Right ventricle myocardium superior (tissue), 1 donor: ENCODE measurements around the gene EPS8L1. TPM values are rescaled to one million over a fixed set of nuclear protein-coding genes. Genes with fewer than 3 reads are reported as not detected.

Source experiments
- ATAC-seq: fragments of 200-7000 bp; cut with Tn5 transposase; one replicate; pipeline ENCODE4 v1.9.1; 2020; ENCODE audit warnings: mild to moderate bottlenecking; ENCODE audit not compliant: poor library complexity
- DNase-seq: peaks from one replicate; pipeline ENCODE4 v3.0.0-alpha.2; 2020
- intact Hi-C: fragments of 100-400 bp; cut with DNase I; formaldehyde crosslinking; loops from one replicate; pipeline ENCODE4 v1.11.2; 2022
- total RNA-seq: library from RNA; stranded (reverse); fragmentation: NEBNext Ultra II Directional; extraction: Animal tissue kit (Norgen Biotek cat#: 25700); gene quantifications from one replicate; pipeline ENCODE4 v1.2.1, GENCODE V29; 2021
- donor health status: DM: no; HTN: yes; CAD: no; lungs with severe emphysema.

Gene EPS8L1
- total RNA-seq, 1 donor from 2014 or later = 0.83 TPM

DNA sequence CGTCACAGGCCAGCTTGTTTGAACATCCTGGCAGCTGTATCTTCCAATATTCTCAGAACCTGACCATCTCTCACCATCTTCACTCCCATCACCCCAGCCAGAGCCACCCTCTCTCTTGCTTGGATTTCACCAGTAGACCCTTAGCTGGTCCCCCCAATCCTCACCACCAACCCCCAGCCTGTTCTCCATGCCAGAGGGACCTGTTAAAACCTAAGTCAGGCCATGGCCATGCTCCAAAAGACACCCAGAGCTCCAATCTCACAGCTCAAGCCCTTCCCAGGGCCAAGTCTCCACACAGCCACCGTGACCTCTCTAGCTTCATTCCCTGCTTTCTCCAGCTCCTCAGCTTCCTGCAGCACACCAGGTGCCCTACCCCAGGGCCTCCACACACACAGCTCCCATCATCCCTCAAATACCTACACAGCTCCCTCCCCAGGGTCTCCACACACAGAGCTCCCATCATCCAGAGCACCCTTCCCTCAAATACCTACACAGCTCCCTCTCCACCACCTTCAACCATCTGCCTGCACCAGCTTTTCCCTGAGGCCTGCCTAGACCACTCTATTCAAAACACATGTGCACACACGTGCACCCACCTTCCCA, 13.8 kb downstream of the EPS8L1 start:
- ATAC-seq = no peak
- intact Hi-C loops = no loop called here
- DNase-seq = no peak

DNA sequence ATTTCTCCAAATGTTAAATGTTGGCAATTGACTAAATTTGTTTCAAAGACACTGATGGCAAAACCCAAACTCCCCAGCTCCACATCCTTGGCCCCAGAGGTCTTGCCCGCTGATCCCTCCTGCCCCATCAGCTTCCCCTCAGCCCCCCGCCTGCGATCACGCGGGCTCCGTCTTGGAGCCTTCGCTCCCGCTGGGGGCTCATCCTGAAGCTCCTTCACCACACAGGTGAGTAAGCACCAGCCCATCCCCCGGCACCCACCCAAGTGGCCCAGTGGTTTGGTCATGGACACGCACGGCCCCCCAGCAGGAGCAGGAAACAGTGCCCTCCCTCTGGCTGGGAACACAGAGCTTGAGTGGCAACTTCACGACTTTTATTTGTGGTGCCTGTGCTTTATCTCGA, 14.9 kb downstream of the EPS8L1 start:
- ATAC-seq = no peak
- no peak for DNase-seq
- intact Hi-C loops = no loop called here

GRCh38 chr19:55091126-55091910, 15.6 kb downstream of the EPS8L1 start:
- intact Hi-C loops = no loop called here
- DNase-seq = no peak
- no peak for ATAC-seq

GRCh38 chr19:55091955-55092354, 16.3 kb downstream of the EPS8L1 start:
- DNase-seq (no peak), ATAC-seq (no peak)
- intact Hi-C loops = no loop called here

DNA sequence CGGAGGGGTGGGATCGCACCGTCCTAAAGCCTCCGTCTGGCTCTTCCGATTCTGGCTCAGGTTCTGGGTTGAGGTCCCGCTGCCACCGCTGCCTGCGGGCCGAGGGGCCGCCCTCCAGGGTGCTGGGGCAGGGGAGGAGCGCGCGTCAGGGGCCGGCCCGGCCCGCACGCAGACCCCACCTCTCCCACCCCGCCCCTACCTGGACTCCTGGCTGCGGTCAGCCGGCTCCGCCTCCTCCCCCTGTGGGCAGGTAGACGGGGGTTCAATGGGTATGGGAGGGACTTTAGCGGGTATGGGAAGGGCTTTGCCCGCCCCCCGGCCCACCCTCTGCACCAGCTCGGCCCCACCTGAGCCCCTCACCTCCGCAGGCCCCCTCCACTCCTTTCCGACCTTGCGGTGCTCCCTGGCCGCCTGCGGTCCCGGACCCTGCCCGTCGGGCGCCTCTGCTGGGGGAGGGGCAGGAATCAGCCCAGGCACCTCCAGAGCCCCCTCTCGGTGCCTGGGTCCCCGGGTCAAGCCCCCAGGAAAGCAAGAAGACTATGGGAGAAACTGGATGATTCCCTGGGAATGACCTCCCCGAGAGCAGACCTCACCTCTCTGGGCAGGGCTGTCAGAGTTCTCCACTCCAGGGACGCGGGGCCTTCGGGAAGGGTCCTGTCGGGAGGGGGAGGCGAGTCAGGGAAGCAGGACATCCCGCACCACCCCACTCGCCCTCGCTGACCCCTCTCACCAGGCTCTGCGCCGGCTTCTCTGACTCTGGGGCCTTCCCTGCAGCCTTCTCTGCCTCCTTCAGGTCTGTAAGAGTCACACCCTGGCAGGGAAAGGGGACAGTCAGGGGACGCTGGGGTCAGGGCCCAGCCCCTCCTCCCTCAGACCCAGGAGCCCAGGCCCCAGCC, 17.0 kb downstream of the EPS8L1 start:
- no peak for ATAC-seq
- intact Hi-C loops = no loop called here
- no peak for DNase-seq

DNA sequence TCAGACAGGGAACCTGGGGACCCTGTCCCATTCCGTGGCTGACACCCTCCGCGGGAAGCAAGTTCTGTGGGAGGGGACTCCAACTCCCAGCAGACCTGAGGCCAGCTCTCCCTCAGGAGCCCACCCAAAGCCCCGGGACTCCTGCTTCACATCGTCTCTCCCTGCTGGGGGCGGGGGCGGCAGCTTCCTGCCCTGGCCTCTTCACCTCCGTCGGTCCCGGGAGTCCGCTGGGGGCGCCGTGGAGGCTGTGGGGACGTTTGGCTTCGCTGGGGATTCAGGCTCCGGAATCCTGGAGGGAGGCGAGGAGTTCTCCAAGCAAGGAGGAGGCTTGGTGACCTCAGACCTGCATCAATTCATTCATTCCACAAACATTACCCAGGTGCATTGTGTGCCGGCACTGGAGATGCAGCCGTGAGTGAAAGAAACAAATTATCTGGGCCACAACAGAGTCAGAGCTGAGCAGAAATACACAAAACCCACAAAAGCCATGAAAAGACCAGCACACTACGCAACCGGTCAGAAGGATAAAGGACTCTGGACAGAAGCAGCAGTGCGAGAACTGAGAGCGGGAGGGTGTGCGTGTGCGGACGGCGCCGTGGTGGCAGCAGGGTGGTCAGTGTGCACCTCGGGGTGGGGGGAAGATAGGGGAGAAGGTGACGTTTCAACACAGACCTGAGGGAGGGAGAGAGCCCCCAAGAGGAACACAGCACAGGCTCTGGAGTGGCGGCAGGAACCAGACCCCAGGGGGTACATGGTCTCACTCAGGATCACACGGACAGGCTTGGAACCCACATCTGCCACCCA, 19.0 kb downstream of the EPS8L1 start:
- ATAC-seq = no peak
- intact Hi-C loops = no loop called here
- no peak for DNase-seq

DNA sequence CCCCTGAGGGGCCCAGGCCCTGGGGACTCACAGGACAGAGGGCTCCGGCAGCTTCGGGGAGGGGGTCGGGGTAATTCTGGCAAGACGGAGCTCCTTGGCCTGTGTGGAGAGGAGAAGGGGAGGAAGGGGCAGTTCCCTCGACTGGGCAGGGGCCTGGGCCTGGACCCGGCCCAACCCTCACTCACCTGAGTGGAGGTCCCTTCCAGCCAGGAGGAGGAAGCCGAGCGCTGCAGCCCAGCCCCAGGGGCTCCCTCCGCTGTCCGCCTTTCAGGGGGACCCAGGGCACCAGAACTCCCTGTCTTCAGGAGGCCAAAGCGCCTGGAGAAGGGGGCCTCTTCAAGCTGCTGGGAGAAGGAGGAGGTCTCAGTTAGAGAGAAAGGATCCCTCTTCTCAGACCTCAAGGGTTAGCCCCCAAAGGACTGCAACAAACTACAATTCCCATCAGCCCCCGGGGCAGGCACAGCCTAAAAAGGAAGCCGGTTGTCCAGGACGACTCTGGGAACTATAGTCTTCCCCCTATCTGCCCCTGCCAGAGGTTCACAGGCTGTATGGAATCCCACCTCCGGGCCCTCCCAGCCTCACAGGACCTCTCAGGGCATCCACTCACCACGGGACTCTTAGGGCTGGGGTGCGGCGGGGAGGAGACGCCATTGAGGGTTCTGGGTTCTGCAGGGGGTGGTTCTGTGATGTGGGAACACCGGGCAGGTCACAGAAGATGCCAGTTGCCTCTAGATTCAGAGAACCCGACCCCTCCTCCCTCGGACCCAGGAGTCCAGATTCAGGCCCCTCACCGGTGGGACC, 19.8 kb downstream of the EPS8L1 start:
- no peak for ATAC-seq
- no peak for DNase-seq
- intact Hi-C loops = no loop called here

DNA sequence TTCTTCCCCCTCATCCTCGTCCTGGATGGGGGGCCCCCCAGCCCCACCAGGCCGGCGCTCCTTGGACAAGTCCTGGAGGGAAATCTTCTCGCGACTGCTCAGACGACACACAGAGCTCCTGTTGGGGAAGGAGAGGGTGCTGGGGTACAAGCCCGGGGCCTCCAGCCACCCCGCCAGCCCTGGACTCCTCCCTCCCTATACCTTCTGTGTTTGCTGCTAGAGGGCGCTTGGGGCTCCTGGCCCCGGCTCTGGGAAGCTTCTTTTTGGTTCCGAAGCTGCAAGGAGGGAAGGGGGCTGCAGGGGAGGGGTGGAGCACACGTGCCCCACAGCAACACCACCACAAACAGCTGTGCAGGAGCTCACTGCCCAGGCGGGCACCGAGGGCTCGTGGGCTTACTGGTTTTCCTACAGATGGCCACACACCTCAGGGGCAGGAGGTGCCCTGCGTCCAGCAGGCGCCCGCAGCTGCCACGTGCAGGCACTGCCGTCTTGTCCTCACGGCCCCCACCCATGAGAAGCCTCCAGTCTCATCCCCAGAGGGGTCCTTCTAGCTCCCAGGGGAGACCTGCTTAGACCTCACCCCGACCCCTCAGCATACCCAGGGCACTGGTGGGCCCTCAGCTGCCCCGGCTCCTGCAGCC, 20.5 kb downstream of the EPS8L1 start:
- ATAC-seq = no peak
- intact Hi-C loops = no loop called here
- no peak for DNase-seq

DNA sequence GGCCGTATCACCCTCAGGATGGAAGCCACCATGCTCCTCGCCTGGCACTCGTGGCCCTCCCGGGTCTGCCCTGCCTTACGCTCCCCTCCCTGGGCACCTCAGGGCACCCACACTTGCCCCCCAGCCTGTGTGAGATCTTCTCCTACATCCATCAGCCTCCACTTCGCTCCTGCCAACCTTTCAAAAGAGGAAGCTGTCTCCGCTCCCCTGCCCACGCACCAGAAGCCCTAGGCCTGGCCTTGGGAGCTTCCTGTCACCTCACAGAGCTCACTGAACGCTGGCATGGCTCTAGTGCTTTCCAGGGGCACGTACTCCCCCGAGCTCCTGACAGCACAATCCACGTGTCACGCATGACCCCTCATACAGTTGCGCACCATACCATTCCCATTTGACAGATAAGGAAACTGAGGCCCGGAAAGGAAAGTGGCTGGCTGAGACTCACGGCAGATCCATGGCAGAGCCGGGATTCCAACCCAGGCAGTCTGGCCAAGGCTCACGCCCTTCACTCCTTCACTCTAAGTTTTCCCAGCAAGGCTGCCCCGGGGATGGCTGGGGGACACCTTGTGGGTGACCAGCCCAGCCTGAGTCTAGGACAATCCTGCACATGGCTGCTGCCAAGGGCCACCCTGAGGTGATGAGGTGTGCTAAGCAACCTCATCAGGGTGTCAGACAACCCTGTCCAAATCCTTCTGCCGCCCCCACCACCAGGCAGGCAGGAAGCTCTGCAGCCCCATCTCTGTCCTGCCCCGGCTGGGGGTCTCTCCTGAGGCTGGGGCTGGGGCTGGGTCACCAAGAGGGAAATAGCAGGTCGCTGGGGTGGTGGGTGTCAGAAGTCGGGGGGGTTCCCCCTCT, 22.4 kb downstream of the EPS8L1 start:
- intact Hi-C loops = no loop called here
- ATAC-seq = no peak
- DNase-seq = no peak

DNA sequence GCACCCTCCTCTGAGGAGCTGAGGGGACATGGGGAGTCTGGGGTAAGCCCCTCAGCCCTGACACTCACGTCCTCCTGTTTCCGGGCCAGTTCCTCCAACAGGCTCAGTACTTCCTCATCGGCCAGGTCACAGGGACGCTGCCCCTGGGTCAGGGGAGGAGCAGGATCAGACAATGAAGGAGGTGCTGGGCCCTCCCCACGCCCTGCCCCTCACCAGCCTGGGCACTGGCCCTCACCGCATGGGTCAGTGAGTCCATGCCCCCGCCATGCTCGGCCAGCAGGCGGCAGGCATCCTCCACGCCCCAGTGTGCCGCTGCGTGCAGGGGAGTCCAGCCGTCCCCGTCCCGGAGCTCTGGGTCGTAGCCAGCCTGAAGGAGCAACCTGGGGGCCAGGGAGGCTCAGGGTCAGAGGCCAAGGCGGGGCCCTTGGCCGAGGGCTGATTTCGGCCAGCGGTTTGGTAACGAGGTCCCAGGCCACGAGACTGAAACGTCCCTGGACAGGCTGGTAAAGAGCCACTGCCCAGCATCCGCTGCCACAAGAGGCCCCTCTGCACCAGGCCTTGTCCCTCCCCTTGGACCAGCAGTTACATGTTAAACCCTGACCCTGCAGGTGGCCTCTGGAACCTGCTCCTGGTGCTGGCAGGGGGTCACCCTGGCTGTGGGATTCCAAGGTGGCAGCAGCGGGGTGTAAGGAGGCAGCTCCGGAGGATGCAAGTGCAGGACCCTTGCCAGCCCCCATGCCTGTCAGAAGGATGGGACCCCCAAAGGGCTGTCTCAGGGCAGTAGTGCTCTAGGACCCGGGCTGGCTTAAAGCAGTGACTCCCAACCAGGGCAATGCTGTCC, 23.3 kb downstream of the EPS8L1 start:
- peak; percentile 24 for ATAC-seq
- DNase-seq = peak; percentile 40
- intact Hi-C loops = no loop called here

- intact Hi-C loops = no loop called here
- ATAC-seq (peak; percentile 47), DNase-seq (peak; percentile 55)
These were observed 24.2 kb downstream of the EPS8L1 start for GRCh38 chr19:55099557-55100506.

DNA sequence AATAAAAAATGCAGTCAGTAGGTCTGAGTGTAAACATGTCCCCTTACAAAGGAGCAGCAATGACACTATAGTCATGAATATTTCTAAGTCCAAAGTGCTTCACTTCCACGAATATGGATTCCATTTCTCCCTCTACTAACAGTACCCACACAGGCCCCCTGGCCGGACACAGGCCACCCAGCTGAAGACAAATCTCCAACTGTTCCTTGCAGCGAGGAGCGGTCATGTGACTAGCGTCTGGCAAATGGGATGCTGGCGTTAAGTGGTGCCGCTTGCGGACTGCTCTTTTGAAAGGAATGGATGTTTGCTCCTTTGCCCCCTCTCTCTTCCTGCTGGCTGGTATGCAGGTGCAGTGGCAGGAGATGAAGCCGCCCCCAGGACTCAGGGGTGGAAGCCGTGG, 25.6 kb downstream of the EPS8L1 start:
- DNase-seq (no peak), ATAC-seq (no peak)
- intact Hi-C loops = no loop called here

GRCh38 chr19:55103190-55103589, 27.5 kb downstream of the EPS8L1 start:
- ATAC-seq (no peak), DNase-seq (no peak)
- intact Hi-C loops = no loop called here

- no peak for DNase-seq
- intact Hi-C loops = no loop called here
- no peak for ATAC-seq
These were observed 29.6 kb downstream of the EPS8L1 start for GRCh38 chr19:55105237-55105636.

GRCh38 chr19:55106591-55106990, 30.9 kb downstream of the EPS8L1 start:
- intact Hi-C loops = no loop called here
- ATAC-seq (no peak), DNase-seq (no peak)
